Fibroblast of lung (primary cell): ENCODE measurements around the gene DAGLB. TPM values are rescaled to one million over a fixed set of nuclear protein-coding genes. Genes with fewer than 3 reads are reported as not detected.
A peak's percentile ranks its signal among the peaks of the same experiment; 100 is the strongest.

Source experiments
- DNase-seq, 2 donors: peaks; one replicate each; pipeline versions ENCODE4 v3.0.0 to v3.0.0-alpha.2; 2010; ENCODE audit warnings: low read depth in 2 of 2
- H2AFZ ChIP-seq: 2 replicates; pipeline ENCODE4 v1.5.1; 2012; ENCODE audit warnings: low read length, control low read depth, inconsistent platforms
- H3K27ac ChIP-seq: 2 replicates; pipeline ENCODE4 v1.5.1; 2011; ENCODE audit warnings: low read length, control low read depth; ENCODE audit not compliant: insufficient read depth
- H3K27me3 ChIP-seq: 2 replicates; pipeline ENCODE4 v1.5.1; 2011; ENCODE audit warnings: mild to moderate bottlenecking, low read length; ENCODE audit not compliant: control insufficient read depth, insufficient read depth
- H3K36me3 ChIP-seq: 2 replicates; pipeline ENCODE4 v1.5.1; 2011; ENCODE audit warnings: low read length; ENCODE audit not compliant: control insufficient read depth, insufficient read depth
- H3K4me1 ChIP-seq: 2 replicates; pipeline ENCODE4 v1.5.1; 2011; ENCODE audit warnings: low read length; ENCODE audit not compliant: control insufficient read depth, insufficient read depth; ENCODE audit errors: extremely low read depth
- H3K4me2 ChIP-seq: 2 replicates; pipeline ENCODE4 v1.5.1; 2011; ENCODE audit warnings: low read length, control low read depth; ENCODE audit not compliant: insufficient read depth; ENCODE audit errors: extremely low read depth
- H3K4me3 ChIP-seq, 4 experiments: fragments of 200-600 bp in 1 of 4; sonication (generic) in 1 of 4; replicated peaks in 1 of 4; 2 replicates each; pipeline ENCODE4 v1.5.1; 2011 to 2016; ENCODE audit warnings: low read length in 4 of 4, low read depth in 3 of 4, mild to moderate bottlenecking in 3 of 4, control low read depth in 2 of 4, inconsistent platforms in 1 of 4, mixed read lengths in 1 of 4; ENCODE audit not compliant: insufficient read depth in 1 of 4; ENCODE audit errors: control extremely low read depth in 1 of 4
- H3K79me2 ChIP-seq: 2 replicates; pipeline ENCODE4 v1.5.1; 2012; ENCODE audit warnings: mild to moderate bottlenecking, low read length, inconsistent platforms; ENCODE audit not compliant: control insufficient read depth, insufficient read depth
- H3K9ac ChIP-seq: 2 replicates; pipeline ENCODE4 v1.5.1; 2011; ENCODE audit warnings: mild to moderate bottlenecking, low read length, control low read depth; ENCODE audit not compliant: insufficient read depth
- H3K9me3 ChIP-seq: 2 replicates; pipeline ENCODE4 v1.5.1; 2012; ENCODE audit warnings: low read depth, low read length; ENCODE audit not compliant: control insufficient read depth, insufficient read depth
- H4K20me1 ChIP-seq: 2 replicates; pipeline ENCODE4 v1.5.1; 2011; ENCODE audit warnings: low read length; ENCODE audit not compliant: control insufficient read depth, insufficient read depth; ENCODE audit errors: extremely low read depth
- EZH2 ChIP-seq: IDR thresholded peaks from 2 replicates; pipeline ENCODE4 v1.5.1; 2012; ENCODE audit warnings: low read length, control low read depth, mild to moderate bottlenecking; ENCODE audit errors: missing control alignments
- polyA minus RNA-seq: library from RNA; depleted of rRNA, polyadenylated mRNA; stranded (reverse); fragments of >200 nt; gene quantifications from 2 replicates; pipeline ENCODE4 v1.2.3, GENCODE V29; 2011; ENCODE audit warnings: low replicate concordance
- polyA plus RNA-seq, 2 donors: library from polyadenylated mRNA; depleted of rRNA in 1 of 2; stranded (reverse) in 1 of 2; unstranded in 1 of 2; fragments of >200 nt; gene quantifications; 2 replicates each; pipeline ENCODE4 v1.2.1, GENCODE V29; 2011 to 2012; ENCODE audit warnings: missing spikeins in 1 of 2
- total RNA-seq: library from RNA; depleted of rRNA; stranded (reverse); fragments of >200 nt; gene quantifications from 2 replicates; pipeline ENCODE4 v1.2.1, GENCODE V29; 2014
- TF ChIP-seq, protein P1 (sequence below), 2 donors: IDR thresholded peaks in 1 of 2; conservative IDR thresholded peaks in 1 of 2; 1 replicate in 1 of 2; 2 replicates in 1 of 2; pipeline ENCODE4 v1.5.1; 2011 to 2012; ENCODE audit warnings: low read length in 2 of 2, control low read depth in 1 of 2, inconsistent platforms in 1 of 2, low read depth in 1 of 2, mild to moderate bottlenecking in 1 of 2

The DAGLB gene, protein sequence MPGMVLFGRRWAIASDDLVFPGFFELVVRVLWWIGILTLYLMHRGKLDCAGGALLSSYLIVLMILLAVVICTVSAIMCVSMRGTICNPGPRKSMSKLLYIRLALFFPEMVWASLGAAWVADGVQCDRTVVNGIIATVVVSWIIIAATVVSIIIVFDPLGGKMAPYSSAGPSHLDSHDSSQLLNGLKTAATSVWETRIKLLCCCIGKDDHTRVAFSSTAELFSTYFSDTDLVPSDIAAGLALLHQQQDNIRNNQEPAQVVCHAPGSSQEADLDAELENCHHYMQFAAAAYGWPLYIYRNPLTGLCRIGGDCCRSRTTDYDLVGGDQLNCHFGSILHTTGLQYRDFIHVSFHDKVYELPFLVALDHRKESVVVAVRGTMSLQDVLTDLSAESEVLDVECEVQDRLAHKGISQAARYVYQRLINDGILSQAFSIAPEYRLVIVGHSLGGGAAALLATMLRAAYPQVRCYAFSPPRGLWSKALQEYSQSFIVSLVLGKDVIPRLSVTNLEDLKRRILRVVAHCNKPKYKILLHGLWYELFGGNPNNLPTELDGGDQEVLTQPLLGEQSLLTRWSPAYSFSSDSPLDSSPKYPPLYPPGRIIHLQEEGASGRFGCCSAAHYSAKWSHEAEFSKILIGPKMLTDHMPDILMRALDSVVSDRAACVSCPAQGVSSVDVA
- total RNA-seq (12.1 and 22.6 TPM in 2 replicates), polyA plus RNA-seq (14.5 and 17.3 TPM in 2 replicates), polyA minus RNA-seq (29.7 and 34.1 TPM in 2 replicates)
- 13.7 and 15.3 TPM in 2 replicates for polyA plus RNA-seq (2012)

DNA sequence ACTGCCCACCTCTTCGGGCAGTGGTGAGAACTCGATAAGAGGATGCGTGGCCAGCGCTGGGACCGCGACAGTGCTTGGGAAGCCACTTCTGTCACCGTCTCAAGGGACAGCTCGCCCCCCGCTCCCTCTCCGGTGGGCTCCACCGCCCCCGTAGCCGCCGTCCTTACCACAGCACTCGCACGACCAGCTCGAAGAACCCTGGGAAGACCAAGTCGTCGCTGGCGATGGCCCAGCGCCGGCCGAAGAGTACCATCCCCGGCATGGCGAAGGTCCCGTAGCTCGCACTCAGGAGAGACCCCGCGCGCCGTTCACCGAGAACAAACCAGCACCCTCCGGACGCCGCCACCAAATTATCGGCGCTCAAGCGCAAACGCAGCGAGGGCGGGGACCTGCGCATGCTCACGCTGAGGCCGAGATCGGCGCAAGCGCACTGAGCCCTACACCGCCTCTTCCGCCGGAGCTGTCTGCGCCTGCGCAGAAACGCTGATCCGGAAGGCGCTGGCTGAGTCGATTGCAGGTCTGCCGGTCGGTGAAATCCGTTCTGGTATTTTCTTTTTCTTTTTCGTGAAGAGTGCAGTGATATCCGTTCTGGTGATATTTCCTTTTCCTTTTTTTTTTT, at the start of gene DAGLB:
TSS of gene DAGLB (minus strand) at position 374 of the 619 bp plus-strand sequence. CDS start at position 262, 112 bp downstream.
- TF ChIP-seq EZH2 = no peak
- TF ChIP-seq, protein P1, sequence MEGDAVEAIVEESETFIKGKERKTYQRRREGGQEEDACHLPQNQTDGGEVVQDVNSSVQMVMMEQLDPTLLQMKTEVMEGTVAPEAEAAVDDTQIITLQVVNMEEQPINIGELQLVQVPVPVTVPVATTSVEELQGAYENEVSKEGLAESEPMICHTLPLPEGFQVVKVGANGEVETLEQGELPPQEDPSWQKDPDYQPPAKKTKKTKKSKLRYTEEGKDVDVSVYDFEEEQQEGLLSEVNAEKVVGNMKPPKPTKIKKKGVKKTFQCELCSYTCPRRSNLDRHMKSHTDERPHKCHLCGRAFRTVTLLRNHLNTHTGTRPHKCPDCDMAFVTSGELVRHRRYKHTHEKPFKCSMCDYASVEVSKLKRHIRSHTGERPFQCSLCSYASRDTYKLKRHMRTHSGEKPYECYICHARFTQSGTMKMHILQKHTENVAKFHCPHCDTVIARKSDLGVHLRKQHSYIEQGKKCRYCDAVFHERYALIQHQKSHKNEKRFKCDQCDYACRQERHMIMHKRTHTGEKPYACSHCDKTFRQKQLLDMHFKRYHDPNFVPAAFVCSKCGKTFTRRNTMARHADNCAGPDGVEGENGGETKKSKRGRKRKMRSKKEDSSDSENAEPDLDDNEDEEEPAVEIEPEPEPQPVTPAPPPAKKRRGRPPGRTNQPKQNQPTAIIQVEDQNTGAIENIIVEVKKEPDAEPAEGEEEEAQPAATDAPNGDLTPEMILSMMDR (conservative IDR thresholded peaks at IDR 0.05 in 1 of 2, IDR thresholded peaks at IDR 0.05 in 1 of 2; ENCODE audit: low read depth in 1 of 2, low read length in 2 of 2) = no peak
- Histone ChIP-seq H3K9me3 (no peaks in the 10 kb centered on the region), H3K27me3 (no peaks in the 10 kb centered on the region), H3K9ac (peak within 1 kb of the TSS; percentile 97), H3K79me2 (peaks cover 30% of the 10 kb centered on the region), H3K27ac (peak within 1 kb of the TSS; percentile 95), H3K36me3 (peaks cover 2% of the 10 kb centered on the region), H3K4me2 (peak within 1 kb of the TSS; percentile 67), H3K4me1 (peaks cover 13% of the 10 kb centered on the region), H3K4me3 (peak within 1 kb of the TSS; percentile 76 to 100 (median 99)), H4K20me1 (no peaks in the 10 kb centered on the region), H2AFZ (peak within 1 kb of the TSS; percentile 80)
- DNase-seq = peak; percentile 77 to 91

DNA sequence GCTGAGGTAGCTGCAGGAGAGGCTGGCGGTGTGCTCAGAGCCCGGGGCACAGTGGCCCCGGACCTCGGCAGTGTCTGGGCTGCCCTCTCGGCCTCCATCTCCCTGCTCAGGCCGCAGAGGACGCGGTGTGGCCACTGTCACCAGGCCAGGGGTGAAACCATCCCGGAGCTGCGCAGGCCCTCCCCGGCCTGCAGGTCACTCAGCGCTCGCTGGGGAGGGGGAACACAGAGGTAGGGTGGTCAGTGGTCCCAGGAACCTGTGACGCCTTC, 49.8 kb upstream of the DAGLB start:
- Histone ChIP-seq H3K4me3 (no peak overlapping the region), H3K27ac (no peak overlapping the region), H2AFZ (no peak overlapping the region), H3K4me1 (no peaks in the 10 kb centered on the region), H3K9me3 (no peaks in the 10 kb centered on the region), H3K36me3 (no peaks in the 10 kb centered on the region), H3K4me2 (no peak overlapping the region), H3K79me2 (no peaks in the 10 kb centered on the region), H3K9ac (no peak overlapping the region), H4K20me1 (no peaks in the 10 kb centered on the region), H3K27me3 (peaks cover 7% of the 10 kb centered on the region)
- TF ChIP-seq EZH2 = no peak
- DNase-seq = no peak

DNA sequence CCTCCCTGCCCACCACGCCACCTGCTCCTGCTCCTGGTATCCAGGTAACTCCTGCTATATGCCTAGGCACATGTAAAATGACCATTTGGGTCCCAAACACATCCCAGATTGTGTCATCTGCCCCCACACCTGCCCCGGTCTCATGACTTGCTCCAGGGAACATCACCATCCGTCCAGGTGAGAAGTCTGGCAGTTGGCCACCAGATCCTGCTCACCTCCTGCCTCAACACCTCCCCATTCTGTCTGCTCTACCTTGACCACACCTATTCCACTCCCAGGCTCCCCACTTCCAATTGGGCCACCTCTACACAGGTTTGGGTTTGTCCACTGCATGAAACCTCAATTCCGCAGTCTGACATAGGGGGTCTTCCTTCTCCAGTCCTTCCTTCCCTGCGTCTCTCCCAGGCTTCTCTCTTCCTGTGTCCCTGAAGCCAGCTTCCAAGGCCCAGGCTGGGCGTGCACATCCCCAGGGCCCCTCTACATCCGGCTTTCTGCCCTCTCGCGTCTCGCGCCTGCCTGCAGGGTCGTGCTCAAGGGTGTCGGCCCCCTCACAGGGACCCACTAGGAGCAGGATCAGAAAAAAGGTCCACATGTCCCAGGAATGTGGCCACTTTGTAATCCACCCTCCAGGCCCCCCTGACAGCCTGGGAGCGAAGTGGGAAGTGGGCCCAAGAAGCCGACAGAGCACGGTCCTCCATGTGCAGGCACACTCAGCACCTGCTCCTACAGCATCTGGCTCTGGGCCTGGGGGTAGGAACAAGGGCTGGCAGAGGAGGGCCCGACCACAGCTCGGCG, 49.3 kb upstream of the DAGLB start:
- Histone ChIP-seq H3K9me3 (no peaks in the 10 kb centered on the region), H3K27me3 (peaks cover 12% of the 10 kb centered on the region), H4K20me1 (no peaks in the 10 kb centered on the region), H3K36me3 (no peaks in the 10 kb centered on the region), H3K4me1 (no peaks in the 10 kb centered on the region), H3K9ac (no peak overlapping the region), H3K4me3 (no peak overlapping the region), H3K4me2 (no peak overlapping the region), H3K27ac (no peak overlapping the region), H3K79me2 (no peaks in the 10 kb centered on the region), H2AFZ (no peak overlapping the region)
- DNase-seq = no peak
- TF ChIP-seq, protein P1 (conservative IDR thresholded peaks at IDR 0.05 in 1 of 2, IDR thresholded peaks at IDR 0.05 in 1 of 2; ENCODE audit: low read depth in 1 of 2, low read length in 2 of 2) = no peak
- TF ChIP-seq EZH2 = no peak
